Bronchus fibroblast of lung (primary cell): ENCODE results near the gene BACE1. TPM values are rescaled to one million over a fixed set of nuclear protein-coding genes. Genes with fewer than 3 reads are reported as not detected.

Source experiments
- total RNA-seq: library from RNA; depleted of rRNA; stranded (reverse); fragments of >200 nt; gene quantifications from 2 replicates; pipeline ENCODE4 v1.2.3, GENCODE V29; 2015

Gene BACE1
- total RNA-seq: 20.5 and 22.7 TPM in 2 replicates

GRCh38 chr11:117316197-117316961, at the start of gene BACE1:
BACE1 (minus strand) TSS chr11:117316256; CDS start chr11:117315795, 461 bp downstream.

DNA sequence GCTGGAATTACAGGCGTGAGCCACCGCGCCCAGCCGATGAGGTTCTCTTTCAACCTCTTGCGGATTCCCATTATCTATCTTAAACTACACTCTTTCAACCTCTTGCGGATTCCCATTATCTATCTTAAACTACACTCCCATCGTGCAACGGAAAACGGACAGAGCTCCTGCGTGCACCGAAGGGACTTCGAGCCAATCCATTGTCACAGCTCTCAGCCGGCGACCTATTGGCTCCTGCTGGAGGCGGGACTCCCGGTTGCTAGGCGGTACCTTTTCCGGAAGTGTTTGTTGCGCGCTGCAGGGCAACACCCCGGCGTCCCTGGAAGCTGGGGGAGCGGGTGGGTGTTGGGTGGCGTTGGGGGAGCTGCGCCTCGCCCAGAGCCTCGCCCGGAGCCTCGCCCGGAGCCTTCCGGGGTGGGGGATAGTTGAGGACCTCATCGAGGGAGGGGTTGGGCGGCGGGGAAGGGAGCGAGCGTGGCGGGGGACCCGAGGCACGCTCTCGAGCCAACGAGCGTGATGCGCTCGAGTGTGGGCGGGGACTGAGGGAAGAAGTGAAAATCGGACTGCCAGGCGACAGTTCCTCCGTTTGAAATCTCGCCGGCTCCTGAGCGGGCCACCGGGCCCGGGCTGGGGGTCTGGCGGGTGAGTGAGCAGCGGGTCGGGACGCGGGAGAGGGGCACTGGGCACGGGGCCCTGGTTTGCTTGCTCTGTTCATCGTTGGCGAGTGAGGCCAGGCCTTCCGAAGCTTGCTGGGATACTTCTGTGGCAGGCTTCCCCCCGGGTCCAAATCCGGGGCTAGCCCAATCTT, 11.7 kb upstream of the BACE1 start, which contains the start of gene CEP164:
TSS of gene CEP164 (plus strand) at position 288 of the 808 bp plus-strand sequence. CDS start 10,733 bp downstream, outside the sequence.

DNA sequence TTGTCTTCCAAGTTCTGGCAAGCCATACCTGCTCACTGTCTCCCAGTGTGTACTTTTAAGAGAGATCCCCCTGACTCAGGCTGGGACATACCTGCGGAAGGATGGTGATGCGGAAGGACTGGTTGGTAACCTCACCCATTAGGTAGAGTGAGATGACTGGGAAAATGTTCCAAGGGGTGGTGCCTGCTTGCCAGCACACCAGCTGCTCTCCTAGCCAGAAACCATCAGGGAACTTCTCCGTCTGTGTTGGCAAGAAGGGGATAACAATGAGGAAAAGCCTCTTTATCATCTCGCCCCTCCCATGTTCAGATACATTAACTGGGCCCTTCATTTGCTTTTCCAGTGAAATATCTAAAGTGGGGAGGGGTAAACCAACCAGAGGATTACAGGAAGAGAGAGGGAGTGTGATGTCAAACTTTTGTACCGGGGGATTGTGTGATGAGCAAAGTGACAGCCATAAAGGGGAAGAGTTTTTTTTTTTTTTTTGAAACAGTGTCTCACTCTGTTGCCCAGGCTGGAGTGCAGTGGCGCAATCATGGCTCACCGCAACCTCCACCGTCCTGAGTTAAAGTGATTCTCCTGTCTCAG, 25.2 kb downstream of the BACE1 start, which contains the start of gene BACE1-AS:
TSS of gene BACE1-AS (plus strand) at position 538 of the 588 bp plus-strand sequence.

Other genes with a start within 250 kb of the BACE1 start
- gene SIK3, start 217.8 kb downstream of the BACE1 start, total RNA-seq: 9.2 and 11.7 TPM in 2 replicates
- gene PAFAH1B2, start 172.0 kb downstream of the BACE1 start, total RNA-seq: 62.1 and 73.5 TPM in 2 replicates
- gene SIDT2, start 137.5 kb downstream of the BACE1 start, total RNA-seq: 10.3 and 10.9 TPM in 2 replicates
- 492 and 515 TPM in 2 replicates for gene TAGLN, start 116.9 kb downstream of the BACE1 start, total RNA-seq
- 34.0 and 34.5 TPM in 2 replicates for gene PCSK7, start 84.2 kb downstream of the BACE1 start, total RNA-seq
- gene RNF214, start 83.6 kb downstream of the BACE1 start, total RNA-seq: 6.2 and 6.4 TPM in 2 replicates
- gene BACE1-AS, start 24.9 kb downstream of the BACE1 start, total RNA-seq: 2.2 and 2.5 TPM in 2 replicates
- 17.5 and 19.0 TPM in 2 replicates for gene CEP164, start 11.6 kb upstream of the BACE1 start, total RNA-seq